HuH-7 (cell line): Measurements from ENCODE around the gene SECISBP2.

Experiments used
- DNase-seq: peaks from one replicate; pipeline ENCODE4 v3.0.0; 2011; ENCODE audit warnings: low spot score

SECISBP2 gene

GRCh38 chr9:89405826-89406225, 87.5 kb downstream of the SECISBP2 start:
- no peak for DNase-seq

- DNase-seq, result no peak
Measured at GRCh38 chr9:89407070-89407469, 88.8 kb downstream of the SECISBP2 start.

GRCh38 chr9:89408628-89409101, 90.4 kb downstream of the SECISBP2 start:
- DNase-seq, result no peak
